ENCODE data around the gene PSMG4.

Gene PSMG4

GRCh38 chr6:3312604-3313231 is 54.0 kb downstream of the PSMG4 start:
- DNase-seq: no peak

DNA sequence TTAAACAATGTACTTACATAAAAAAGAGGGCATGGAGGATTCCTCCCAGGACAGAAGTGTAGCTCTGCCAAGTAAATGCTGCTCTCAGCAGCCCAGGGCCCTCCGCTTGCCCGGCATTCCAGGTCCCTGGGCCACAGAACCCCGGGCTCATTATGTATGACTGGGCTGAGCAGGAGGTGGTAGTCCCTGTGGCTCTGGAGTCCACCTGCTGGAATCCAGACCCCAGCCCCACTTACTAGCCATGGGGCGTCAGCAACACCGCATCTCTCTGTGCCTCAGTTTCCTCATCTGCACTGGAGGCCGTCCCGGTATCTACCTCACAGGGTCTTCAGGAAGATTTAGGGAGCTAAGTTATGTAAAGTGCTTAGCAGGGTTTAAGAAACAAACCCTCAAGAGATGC is 55.4 kb downstream of the PSMG4 start:
- DNase-seq: no peak

DNA sequence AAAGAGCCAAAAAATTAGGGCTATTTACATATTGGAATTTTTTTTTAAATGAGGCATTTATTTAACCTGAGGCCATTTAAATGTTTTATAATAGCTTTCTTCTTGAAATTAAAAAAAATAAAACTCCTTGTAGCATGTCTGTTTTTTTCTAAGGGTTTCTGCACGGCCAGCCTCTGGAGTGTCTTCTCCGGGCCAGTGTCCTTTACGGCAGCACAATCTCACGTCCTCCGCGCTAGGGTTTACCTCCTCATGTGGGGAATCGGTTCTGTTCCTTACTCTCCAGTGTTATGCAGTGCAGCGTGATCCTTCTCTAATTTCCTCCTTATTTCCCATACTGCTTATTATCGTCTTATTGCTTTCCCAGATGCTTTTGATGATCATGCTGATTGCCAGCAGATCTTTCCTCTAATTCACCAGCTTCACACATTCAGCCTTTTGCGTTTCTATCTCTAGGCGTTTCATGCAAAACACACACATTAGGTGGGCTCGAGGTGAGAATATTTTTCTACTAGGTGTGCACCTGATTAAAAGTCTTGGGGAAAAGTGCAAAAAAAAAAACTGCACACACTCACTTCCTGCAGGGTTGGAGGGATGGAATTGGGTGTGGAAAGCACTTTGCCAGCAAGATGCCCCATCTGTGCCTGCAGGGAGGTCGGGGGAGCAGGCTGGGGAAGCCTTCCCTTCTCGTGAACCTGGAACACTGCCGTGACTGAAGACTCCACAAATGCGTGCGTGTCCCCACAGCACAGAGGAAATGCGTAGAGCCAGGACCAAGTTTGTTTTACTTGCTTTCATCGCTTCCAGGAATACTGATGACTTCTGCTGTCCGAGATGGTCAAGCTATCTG is 56.1 kb downstream of the PSMG4 start:
- no peak for DNase-seq

- no peak for DNase-seq
Measured at GRCh38 chr6:3315841-3316240, 57.1 kb downstream of the PSMG4 start.

- DNase-seq: no peak
Measured at GRCh38 chr6:3316331-3316730, 57.6 kb downstream of the PSMG4 start.

DNA sequence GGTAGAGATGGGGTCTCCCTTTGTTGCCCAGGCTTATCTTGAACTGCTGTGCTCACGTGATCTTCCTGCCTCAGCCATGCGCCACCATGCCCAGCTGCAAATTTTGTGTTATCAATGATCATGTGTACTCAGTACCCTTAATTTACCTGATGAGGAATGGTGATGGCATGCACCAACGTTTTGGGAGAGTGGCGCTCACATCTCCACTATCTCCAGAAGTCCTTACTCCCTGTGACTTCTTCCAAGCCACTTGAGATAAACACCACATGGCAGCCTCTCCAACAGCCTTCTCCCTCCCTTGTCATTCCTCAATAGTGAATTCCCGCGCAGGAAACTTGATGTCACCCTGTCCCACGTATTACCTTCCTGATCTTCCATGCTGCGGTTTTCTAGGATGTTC is 58.1 kb downstream of the PSMG4 start:
- DNase-seq: no peak
